Stomach (tissue), 9 donors: ENCODE measurements around the gene TTC39B. TPM values are rescaled to one million over a fixed set of nuclear protein-coding genes. Genes with fewer than 3 reads are reported as not detected.

ENCODE experiments used
- DNase-seq, 2 donors: peaks; one replicate each; pipeline versions ENCODE4 v3.0.0 to v3.0.0-alpha.2; 2013 to 2019
- H3K27ac ChIP-seq, 5 donors: fragments of 200-600 bp in 4 of 5; sonication (generic) in 4 of 5; one replicate each; pipeline ENCODE4 v1.5.1; 2013 to 2019; ENCODE audit warnings: mild to moderate bottlenecking in 1 of 5, moderate library complexity in 1 of 5
- H3K27me3 ChIP-seq, 3 donors: fragments of 200-600 bp; sonication (generic); one replicate each; pipeline ENCODE4 v1.5.1; 2017 to 2019; ENCODE audit warnings: mixed run types in 1 of 3
- H3K36me3 ChIP-seq, 4 donors: fragments of 200-600 bp; sonication (generic); 1 replicate in 3 of 4; 2 replicates in 1 of 4; pipeline ENCODE4 v1.5.1; 2016 to 2019
- H3K4me1 ChIP-seq, 4 donors: fragments of 200-600 bp; sonication (generic); one replicate each; pipeline ENCODE4 v1.5.1; 2016 to 2019
- H3K4me3 ChIP-seq, 4 donors: fragments of 200-600 bp; sonication (generic) in 3 of 4; one replicate each; pipeline ENCODE4 v1.5.1; 2016 to 2019; ENCODE audit warnings: mild to moderate bottlenecking in 1 of 4
- H3K9me3 ChIP-seq, 4 donors: fragments of 200-600 bp; sonication (generic); one replicate each; pipeline ENCODE4 v1.5.1; 2016 to 2019
- POLR2A ChIP-seq, 4 donors: fragments of 450-650 bp; IDR thresholded peaks; one replicate each; pipeline ENCODE4 v1.6.1; 2016; ENCODE audit warnings: antibody characterized with exemption in 4 of 4, control low read depth in 2 of 4, mild to moderate bottlenecking in 1 of 4, moderate library complexity in 1 of 4
- WGBS, 5 donors: extraction: QIAGEN DNeasy Blood & Tissue Kit in 3 of 5; methylation state at CpG; one replicate each; pipeline versions ENCODE4 v1.1.5 to v1.1.7; 2013 to 2018; 5-methylcytosine and 5-hydroxymethylcytosine counted together
- intact Hi-C: fragments of 100-400 bp; cut with DNase I; formaldehyde crosslinking; loops from one replicate; pipeline ENCODE4 v1.15.1; 2023; ENCODE audit warnings: low total_unique reads
- polyA plus RNA-seq, 3 donors: library from polyadenylated mRNA; stranded (reverse); fragments of 200-250 nt; gene quantifications; one replicate each; pipeline ENCODE4 v1.2.3, GENCODE V29; 2013
- small RNA-seq, 4 donors: library from RNA; depleted of rRNA; stranded (forward); fragments of <200 nt; gene quantifications; one replicate each; pipeline ENCODE3, GENCODE V24; 2016
- total RNA-seq, 5 donors: library from RNA; depleted of rRNA; stranded (reverse); fragments of >200 nt; gene quantifications; one replicate each; pipeline versions ENCODE4 v1.1.0 to v1.2.3, GENCODE V29; 2014 to 2016
- TF ChIP-seq, protein P1 (sequence below), 7 experiments: fragments of 450-650 bp in 4 of 7; fragments of 200-600 bp in 3 of 7; sonication (generic) in 3 of 7; IDR thresholded peaks; one replicate each; pipeline ENCODE4 v1.5.1; 2016 to 2019; ENCODE audit warnings: antibody characterized with exemption in 7 of 7, control low read depth in 2 of 7, mild to moderate bottlenecking in 1 of 7
- donor health status: healthy with polysubstance abuse.
- donor health status: Bipolar disorder and iron deficiency.
- donor health status: healthy.

Gene TTC39B
- total and polyA plus RNA-seq, 8 donors: 2.0 to 35.4 (median 6.6) TPM

DNA sequence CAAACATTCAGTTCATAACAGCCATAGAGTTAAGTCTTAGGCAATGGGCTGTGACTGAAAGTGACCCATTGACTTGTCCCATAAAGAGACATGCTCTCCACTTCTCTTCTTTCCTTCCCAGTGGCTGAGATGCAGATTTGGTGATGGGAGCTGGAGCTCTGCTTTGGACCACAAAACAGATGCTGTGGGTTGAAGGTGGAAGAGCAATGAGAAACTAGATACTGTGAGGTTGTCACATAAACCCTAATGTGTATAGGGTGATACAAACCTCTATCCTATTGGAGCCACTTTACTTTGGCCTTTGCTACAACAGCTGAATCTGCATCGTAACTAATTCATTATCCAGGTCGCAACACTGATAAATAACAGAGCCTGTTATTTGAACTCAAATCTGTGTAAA, 192.0 kb downstream of the TTC39B start:
- 42 to 67% (median 51%) methylated on average over 2 of the region's 2 CpGs for WGBS, 5 donors
- no peaks in the 10 kb centered on the region for H3K36me3 ChIP-seq
- H3K27ac ChIP-seq: no peak overlapping the region
- DNase-seq: no peak
- intact Hi-C loops: no loop called here
- H3K4me3 ChIP-seq: no peak overlapping the region
- peaks cover 0 to 8% (median 0%) of the 10 kb centered on the region in 4 donors for H3K4me1 ChIP-seq
- H3K9me3 ChIP-seq: no peaks in the 10 kb centered on the region
- H3K27me3 ChIP-seq: peaks cover 0 to 6% (median 0%) of the 10 kb centered on the region in 3 donors
- TF ChIP-seq POLR2A (IDR thresholded peaks at IDR 0.05): no peak
- TF ChIP-seq, protein P1, sequence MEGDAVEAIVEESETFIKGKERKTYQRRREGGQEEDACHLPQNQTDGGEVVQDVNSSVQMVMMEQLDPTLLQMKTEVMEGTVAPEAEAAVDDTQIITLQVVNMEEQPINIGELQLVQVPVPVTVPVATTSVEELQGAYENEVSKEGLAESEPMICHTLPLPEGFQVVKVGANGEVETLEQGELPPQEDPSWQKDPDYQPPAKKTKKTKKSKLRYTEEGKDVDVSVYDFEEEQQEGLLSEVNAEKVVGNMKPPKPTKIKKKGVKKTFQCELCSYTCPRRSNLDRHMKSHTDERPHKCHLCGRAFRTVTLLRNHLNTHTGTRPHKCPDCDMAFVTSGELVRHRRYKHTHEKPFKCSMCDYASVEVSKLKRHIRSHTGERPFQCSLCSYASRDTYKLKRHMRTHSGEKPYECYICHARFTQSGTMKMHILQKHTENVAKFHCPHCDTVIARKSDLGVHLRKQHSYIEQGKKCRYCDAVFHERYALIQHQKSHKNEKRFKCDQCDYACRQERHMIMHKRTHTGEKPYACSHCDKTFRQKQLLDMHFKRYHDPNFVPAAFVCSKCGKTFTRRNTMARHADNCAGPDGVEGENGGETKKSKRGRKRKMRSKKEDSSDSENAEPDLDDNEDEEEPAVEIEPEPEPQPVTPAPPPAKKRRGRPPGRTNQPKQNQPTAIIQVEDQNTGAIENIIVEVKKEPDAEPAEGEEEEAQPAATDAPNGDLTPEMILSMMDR (IDR thresholded peaks at IDR 0.05): no peak

Small RNAs within 50 kb of the gene (small RNA-seq; reads per million reads assigned to genes)
- gene RNU6-559P: 0 reads per million in 4 donors

Other genes with a start within 250 kb of the TTC39B start
- gene SNAPC3, start 115.7 kb upstream of the TTC39B start, total RNA-seq: 100 to 1,000 TPM in 2 of 5 donors, 10 to 100 TPM in 3; 18.7 to 217 (median 60.8) TPM
- 10 to 100 TPM in 1 of 3 donors, 1 to 10 TPM in 2; 7.7 to 15.9 (median 9.2) TPM for gene SNAPC3, start 115.7 kb upstream of the TTC39B start, polyA plus RNA-seq
- gene PSIP1, start 203.8 kb upstream of the TTC39B start, total RNA-seq: 10 to 100 TPM in 4 of 5 donors, 1 to 10 TPM in 1; 6.4 to 90.1 (median 61.9) TPM
- gene PSIP1, start 203.8 kb upstream of the TTC39B start, polyA plus RNA-seq: 10 to 100 TPM; 21.4 to 25.1 (median 23.1) TPM
- gene CCDC171, start 245.8 kb upstream of the TTC39B start, total RNA-seq: 10 to 100 TPM in 2 of 5 donors, 1 to 10 TPM in 3; 1.2 to 26.3 (median 3.3) TPM
- gene CCDC171, start 245.8 kb upstream of the TTC39B start, polyA plus RNA-seq: 1 to 10 TPM in 2 of 3 donors, not detected in 1; 1.2 TPM